ENCODE results near the gene RIF1.

The RIF1 gene

GRCh38 chr2:151518802-151519201 lies 109.1 kb downstream of the RIF1 start:
- TF ChIP-seq, protein P1, sequence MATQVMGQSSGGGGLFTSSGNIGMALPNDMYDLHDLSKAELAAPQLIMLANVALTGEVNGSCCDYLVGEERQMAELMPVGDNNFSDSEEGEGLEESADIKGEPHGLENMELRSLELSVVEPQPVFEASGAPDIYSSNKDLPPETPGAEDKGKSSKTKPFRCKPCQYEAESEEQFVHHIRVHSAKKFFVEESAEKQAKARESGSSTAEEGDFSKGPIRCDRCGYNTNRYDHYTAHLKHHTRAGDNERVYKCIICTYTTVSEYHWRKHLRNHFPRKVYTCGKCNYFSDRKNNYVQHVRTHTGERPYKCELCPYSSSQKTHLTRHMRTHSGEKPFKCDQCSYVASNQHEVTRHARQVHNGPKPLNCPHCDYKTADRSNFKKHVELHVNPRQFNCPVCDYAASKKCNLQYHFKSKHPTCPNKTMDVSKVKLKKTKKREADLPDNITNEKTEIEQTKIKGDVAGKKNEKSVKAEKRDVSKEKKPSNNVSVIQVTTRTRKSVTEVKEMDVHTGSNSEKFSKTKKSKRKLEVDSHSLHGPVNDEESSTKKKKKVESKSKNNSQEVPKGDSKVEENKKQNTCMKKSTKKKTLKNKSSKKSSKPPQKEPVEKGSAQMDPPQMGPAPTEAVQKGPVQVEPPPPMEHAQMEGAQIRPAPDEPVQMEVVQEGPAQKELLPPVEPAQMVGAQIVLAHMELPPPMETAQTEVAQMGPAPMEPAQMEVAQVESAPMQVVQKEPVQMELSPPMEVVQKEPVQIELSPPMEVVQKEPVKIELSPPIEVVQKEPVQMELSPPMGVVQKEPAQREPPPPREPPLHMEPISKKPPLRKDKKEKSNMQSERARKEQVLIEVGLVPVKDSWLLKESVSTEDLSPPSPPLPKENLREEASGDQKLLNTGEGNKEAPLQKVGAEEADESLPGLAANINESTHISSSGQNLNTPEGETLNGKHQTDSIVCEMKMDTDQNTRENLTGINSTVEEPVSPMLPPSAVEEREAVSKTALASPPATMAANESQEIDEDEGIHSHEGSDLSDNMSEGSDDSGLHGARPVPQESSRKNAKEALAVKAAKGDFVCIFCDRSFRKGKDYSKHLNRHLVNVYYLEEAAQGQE (IDR thresholded peaks at IDR 0.05; ENCODE audit: low read depth), result no peak
- TF ChIP-seq, protein P2, sequence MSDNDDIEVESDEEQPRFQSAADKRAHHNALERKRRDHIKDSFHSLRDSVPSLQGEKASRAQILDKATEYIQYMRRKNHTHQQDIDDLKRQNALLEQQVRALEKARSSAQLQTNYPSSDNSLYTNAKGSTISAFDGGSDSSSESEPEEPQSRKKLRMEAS (IDR thresholded peaks at IDR 0.05), result no peak
- TF ChIP-seq, protein P3, sequence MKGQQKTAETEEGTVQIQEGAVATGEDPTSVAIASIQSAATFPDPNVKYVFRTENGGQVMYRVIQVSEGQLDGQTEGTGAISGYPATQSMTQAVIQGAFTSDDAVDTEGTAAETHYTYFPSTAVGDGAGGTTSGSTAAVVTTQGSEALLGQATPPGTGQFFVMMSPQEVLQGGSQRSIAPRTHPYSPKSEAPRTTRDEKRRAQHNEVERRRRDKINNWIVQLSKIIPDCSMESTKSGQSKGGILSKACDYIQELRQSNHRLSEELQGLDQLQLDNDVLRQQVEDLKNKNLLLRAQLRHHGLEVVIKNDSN (IDR thresholded peaks at IDR 0.05), result no peak
- TF ChIP-seq EGR1 (IDR thresholded peaks at IDR 0.05), result no peak
- TF ChIP-seq RAD21 (IDR thresholded peaks at IDR 0.05; ENCODE audit: low read depth), result no peak
- TF ChIP-seq YY1 (IDR thresholded peaks at IDR 0.05; ENCODE audit: low read depth), result no peak
- no peak for TF ChIP-seq ZBTB7A (IDR thresholded peaks at IDR 0.05; ENCODE audit: low read depth)
- no peak for TF ChIP-seq EP300 (IDR thresholded peaks at IDR 0.05; ENCODE audit: borderline replicate concordance)
- no peak for TF ChIP-seq TAF1 (IDR thresholded peaks at IDR 0.05; ENCODE audit: low read depth)
- TF ChIP-seq CEBPB (IDR thresholded peaks at IDR 0.05), result no peak
- no peak for TF ChIP-seq CREB1 (IDR thresholded peaks at IDR 0.05; ENCODE audit: low read depth)
- no peak for TF ChIP-seq TCF12 (IDR thresholded peaks at IDR 0.05; ENCODE audit: low read depth)
- TF ChIP-seq TEAD4 (IDR thresholded peaks at IDR 0.05), result no peak
- no peak for TF ChIP-seq NFIC (IDR thresholded peaks at IDR 0.05)
- no peak for TF ChIP-seq FOXM1 (IDR thresholded peaks at IDR 0.05; ENCODE audit: borderline replicate concordance, low read depth)

DNA sequence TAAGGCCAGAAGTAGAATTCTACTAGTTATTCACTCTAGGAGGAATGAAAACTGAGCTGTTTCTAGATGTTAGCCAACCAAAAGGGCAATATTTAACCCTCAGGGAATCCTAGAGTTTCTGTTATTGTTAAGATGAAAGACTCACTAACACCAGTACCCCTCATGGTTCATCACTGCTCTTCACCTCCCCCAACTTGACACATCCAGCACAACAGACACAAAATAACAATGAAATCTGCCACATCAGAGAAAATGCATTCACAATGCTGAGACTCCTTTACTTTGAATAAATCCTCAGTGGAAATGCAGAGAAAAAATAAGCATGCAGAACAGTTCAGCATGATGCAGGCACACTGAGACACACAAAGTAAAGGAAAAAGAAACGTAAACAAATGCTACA lies 111.3 kb downstream of the RIF1 start:
- TF ChIP-seq TEAD4 (IDR thresholded peaks at IDR 0.05) (no peak), RAD21 (IDR thresholded peaks at IDR 0.05; ENCODE audit: low read depth) (no peak), FOXM1 (IDR thresholded peaks at IDR 0.05; ENCODE audit: borderline replicate concordance, low read depth) (no peak), CEBPB (IDR thresholded peaks at IDR 0.05) (no peak), EGR1 (IDR thresholded peaks at IDR 0.05) (no peak), ZBTB7A (IDR thresholded peaks at IDR 0.05; ENCODE audit: low read depth) (no peak), YY1 (IDR thresholded peaks at IDR 0.05; ENCODE audit: low read depth) (no peak), CREB1 (IDR thresholded peaks at IDR 0.05; ENCODE audit: low read depth) (no peak), EP300 (IDR thresholded peaks at IDR 0.05; ENCODE audit: borderline replicate concordance) (no peak), TAF1 (IDR thresholded peaks at IDR 0.05; ENCODE audit: low read depth) (no peak), TCF12 (IDR thresholded peaks at IDR 0.05; ENCODE audit: low read depth) (no peak), NFIC (IDR thresholded peaks at IDR 0.05) (no peak)
- TF ChIP-seq, protein P2 (IDR thresholded peaks at IDR 0.05), result no peak
- TF ChIP-seq, protein P1 (IDR thresholded peaks at IDR 0.05; ENCODE audit: low read depth), result no peak
- TF ChIP-seq, protein P3 (IDR thresholded peaks at IDR 0.05), result no peak

DNA sequence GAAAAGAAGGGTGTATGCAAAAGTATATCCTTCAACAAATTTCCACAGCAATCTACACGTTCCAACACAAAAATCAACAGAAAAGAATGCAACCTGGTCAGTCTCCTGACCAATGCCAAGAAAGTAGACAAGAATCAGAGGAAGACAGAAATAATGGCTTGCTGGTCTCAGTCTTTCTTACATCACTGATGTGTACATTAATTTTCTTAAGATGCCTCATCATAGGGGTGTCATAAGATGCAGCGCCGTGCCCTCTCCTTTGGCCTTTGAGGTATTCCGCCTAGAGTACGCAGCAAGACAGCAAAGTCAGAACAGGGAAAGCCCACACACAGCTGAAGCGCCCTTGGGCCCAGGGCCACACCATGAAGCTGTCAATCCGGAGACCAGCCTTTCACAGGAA lies 112.9 kb downstream of the RIF1 start:
- no peak for TF ChIP-seq TCF12 (IDR thresholded peaks at IDR 0.05; ENCODE audit: low read depth)
- no peak for TF ChIP-seq YY1 (IDR thresholded peaks at IDR 0.05; ENCODE audit: low read depth)
- no peak for TF ChIP-seq EP300 (IDR thresholded peaks at IDR 0.05; ENCODE audit: borderline replicate concordance)
- no peak for TF ChIP-seq FOXM1 (IDR thresholded peaks at IDR 0.05; ENCODE audit: borderline replicate concordance, low read depth)
- TF ChIP-seq, protein P3 (IDR thresholded peaks at IDR 0.05), result no peak
- TF ChIP-seq, protein P1 (IDR thresholded peaks at IDR 0.05; ENCODE audit: low read depth), result no peak
- TF ChIP-seq, protein P2 (IDR thresholded peaks at IDR 0.05), result no peak
- no peak for TF ChIP-seq CEBPB (IDR thresholded peaks at IDR 0.05)
- no peak for TF ChIP-seq RAD21 (IDR thresholded peaks at IDR 0.05; ENCODE audit: low read depth)
- TF ChIP-seq NFIC (IDR thresholded peaks at IDR 0.05), result no peak
- no peak for TF ChIP-seq TAF1 (IDR thresholded peaks at IDR 0.05; ENCODE audit: low read depth)
- no peak for TF ChIP-seq CREB1 (IDR thresholded peaks at IDR 0.05; ENCODE audit: low read depth)
- no peak for TF ChIP-seq TEAD4 (IDR thresholded peaks at IDR 0.05)

Measured in Ishikawa (cell line).